GM19025 (cell line): ENCODE data around the gene RIPOR2.
"Not testable (repeated sequence)": the region's sequence is repeated elsewhere in the genome, so short reads cannot be mapped to it uniquely, and the experiment has no call there.

Experiments used
- ATAC-seq: cut with Tn5 transposase; IDR thresholded peaks from one replicate; pipeline ENCODE4 v1.9.1; 2021; ENCODE audit warnings: mild to moderate bottlenecking, low read depth, moderate library complexity; ENCODE audit not compliant: unreplicated experiment

RIPOR2 gene

GRCh38 chr6:24881376-24881775 is 54.4 kb downstream of the RIPOR2 start:
- ATAC-seq = no peak

GRCh38 chr6:24880451-24880850 is 55.3 kb downstream of the RIPOR2 start:
- ATAC-seq = no peak

GRCh38 chr6:24879351-24879750 is 56.4 kb downstream of the RIPOR2 start:
- no peak for ATAC-seq

- not testable (repeated sequence) for ATAC-seq
These were observed 58.0 kb downstream of the RIPOR2 start for GRCh38 chr6:24877747-24878146.

GRCh38 chr6:24876499-24877465 is 59.0 kb downstream of the RIPOR2 start:
- no peak for ATAC-seq

GRCh38 chr6:24875534-24875901 is 60.2 kb downstream of the RIPOR2 start:
- no peak for ATAC-seq

GRCh38 chr6:24874776-24875533 is 60.8 kb downstream of the RIPOR2 start:
- no peak for ATAC-seq

GRCh38 chr6:24874128-24874527 is 61.6 kb downstream of the RIPOR2 start:
- no peak for ATAC-seq

GRCh38 chr6:24872779-24873178 is 63.0 kb downstream of the RIPOR2 start:
- no peak for ATAC-seq

- ATAC-seq = no peak
These were observed 67.0 kb downstream of the RIPOR2 start for GRCh38 chr6:24868765-24869164.

- no peak for ATAC-seq
These were observed 68.6 kb downstream of the RIPOR2 start for GRCh38 chr6:24867104-24867703.

- no peak for ATAC-seq
These were observed 70.6 kb downstream of the RIPOR2 start for GRCh38 chr6:24865161-24865560.

- ATAC-seq = no peak
These were observed 71.4 kb downstream of the RIPOR2 start for GRCh38 chr6:24864343-24864742.

GRCh38 chr6:24861934-24862333 is 73.8 kb downstream of the RIPOR2 start:
- peak; percentile 72 for ATAC-seq

- ATAC-seq = no peak
These were observed 76.1 kb downstream of the RIPOR2 start for GRCh38 chr6:24859608-24860200.

GRCh38 chr6:24859132-24859531 is 76.6 kb downstream of the RIPOR2 start:
- no peak for ATAC-seq

GRCh38 chr6:24858177-24858653 is 77.5 kb downstream of the RIPOR2 start:
- peak; percentile 45 for ATAC-seq

- no peak for ATAC-seq
These were observed 78.7 kb downstream of the RIPOR2 start for GRCh38 chr6:24856901-24857670.

- no peak for ATAC-seq
These were observed 79.5 kb downstream of the RIPOR2 start for GRCh38 chr6:24856246-24856599.
